GM23338 (cell line): ENCODE results near the gene BBX. TPM values are rescaled to one million over a fixed set of nuclear protein-coding genes. Genes with fewer than 3 reads are reported as not detected.

Experiments
- ATAC-seq: fragments of 200-7000 bp; cut with Tn5 transposase; 3 replicates; pipeline ENCODE4 v1.9.1; 2020
- DNase-seq: peaks from one replicate; pipeline ENCODE4 v3.0.0-alpha.2; 2015; ENCODE audit warnings: low spot score
- H2AFZ ChIP-seq: fragments of 200-600 bp; sonication (generic); 2 replicates; pipeline ENCODE4 v1.8.0; 2016; ENCODE audit warnings: antibody characterized with exemption, mild to moderate bottlenecking, moderate library complexity
- H3F3A ChIP-seq: fragments of 200-600 bp; sonication (generic); replicated peaks from 2 replicates; pipeline ENCODE4 v1.8.0; 2017; ENCODE audit warnings: antibody characterized with exemption, mixed run types, low read depth
- H3K27ac ChIP-seq: fragments of 200-600 bp; sonication (generic); 2 replicates; pipeline ENCODE4 v1.6.1; 2016; ENCODE audit warnings: low read depth
- H3K27me3 ChIP-seq: fragments of 200-600 bp; sonication (generic); 2 replicates; pipeline ENCODE4 v1.8.0; 2016; ENCODE audit warnings: mild to moderate bottlenecking, mixed run types, moderate library complexity; ENCODE audit not compliant: insufficient read depth
- H3K36me3 ChIP-seq: fragments of 200-600 bp; sonication (generic); 2 replicates; pipeline ENCODE4 v1.8.0; 2016; ENCODE audit warnings: mild to moderate bottlenecking; ENCODE audit not compliant: insufficient read depth
- H3K4me1 ChIP-seq: fragments of 200-600 bp; sonication (generic); 2 replicates; pipeline ENCODE4 v1.8.0; 2016; ENCODE audit warnings: mild to moderate bottlenecking, moderate library complexity; ENCODE audit not compliant: insufficient read depth
- H3K4me2 ChIP-seq: fragments of 200-600 bp; sonication (generic); 2 replicates; pipeline ENCODE4 v1.7.1; 2017; ENCODE audit warnings: mixed run types
- H3K4me3 ChIP-seq: fragments of 200-600 bp; sonication (generic); 2 replicates; pipeline ENCODE4 v1.6.1; 2016; ENCODE audit warnings: mixed run types
- H3K79me2 ChIP-seq: fragments of 200-600 bp; sonication (generic); replicated peaks from 2 replicates; pipeline ENCODE4 v1.8.0; 2017; ENCODE audit warnings: mild to moderate bottlenecking; ENCODE audit not compliant: insufficient read depth
- H3K9me2 ChIP-seq: fragments of 200-600 bp; sonication (generic); 2 replicates; pipeline ENCODE4 v1.8.0; 2017; ENCODE audit not compliant: insufficient read depth
- H4K20me1 ChIP-seq: fragments of 200-600 bp; sonication (generic); replicated peaks from 2 replicates; pipeline ENCODE4 v1.8.0; 2017; ENCODE audit warnings: mild to moderate bottlenecking; ENCODE audit not compliant: insufficient read depth
- H3K27ac Mint-ChIP-seq: 2 replicates; pipeline ENCODE4 v1.8.0; 2020; ENCODE audit warnings: inconsistent platforms, mild to moderate bottlenecking, moderate library complexity, mixed read lengths
- H3K27me3 Mint-ChIP-seq: 3 replicates; pipeline ENCODE4 v1.8.0; 2022; ENCODE audit warnings: low read depth, mild to moderate bottlenecking, moderate library complexity, mixed read lengths, inconsistent platforms; ENCODE audit not compliant: insufficient read depth, poor library complexity
- H3K36me3 Mint-ChIP-seq: 3 replicates; pipeline ENCODE4 v1.8.0; 2021; ENCODE audit warnings: low read depth, mild to moderate bottlenecking, inconsistent platforms, moderate library complexity, mixed read lengths
- H3K4me1 Mint-ChIP-seq: 3 replicates; pipeline ENCODE4 v1.8.0; 2020; ENCODE audit warnings: mild to moderate bottlenecking, inconsistent platforms, mixed read lengths
- H3K4me3 Mint-ChIP-seq: 3 replicates; pipeline ENCODE4 v1.8.0; 2021; ENCODE audit warnings: moderate library complexity, mild to moderate bottlenecking, inconsistent platforms, mixed read lengths
- H3K9me3 Mint-ChIP-seq: 3 replicates; pipeline ENCODE4 v1.8.0; 2020; ENCODE audit warnings: moderate library complexity, mild to moderate bottlenecking, inconsistent platforms, mixed read lengths
- CREB1 ChIP-seq: fragments of 250-450 bp; sonication (Bioruptor Pico); IDR thresholded peaks from 2 replicates; pipeline ENCODE4 v1.5.0; 2020; ENCODE audit warnings: low read depth, mild to moderate bottlenecking, moderate library complexity
- CTCF ChIP-seq, 2 experiments: fragments of 200-600 bp in 1 of 2; sonication (generic) in 1 of 2; conservative IDR thresholded peaks; 2 replicates each; pipeline versions ENCODE4 v1.5.1 to v1.6.1; 2016 to 2017; ENCODE audit warnings: antibody characterized with exemption in 2 of 2, low read depth in 2 of 2, mild to moderate bottlenecking in 2 of 2, moderate library complexity in 1 of 2
- EZH2 ChIP-seq: fragments of 200-600 bp; sonication (generic); IDR thresholded peaks from one replicate; pipeline ENCODE4 v1.8.0; 2017; ENCODE audit warnings: antibody characterized with exemption, mild to moderate bottlenecking, low read depth; ENCODE audit not compliant: unreplicated experiment
- EZH2phosphoT487 ChIP-seq: fragments of 200-600 bp; sonication (generic); IDR thresholded peaks from one replicate; pipeline ENCODE4 v1.8.1; 2018; ENCODE audit warnings: antibody characterized with exemption; ENCODE audit not compliant: unreplicated experiment
- NANOG ChIP-seq: IDR thresholded peaks from 2 replicates; pipeline ENCODE4 v1.6.1; 2016; ENCODE audit warnings: antibody characterized with exemption, borderline replicate concordance
- STAT1 ChIP-seq: IDR thresholded peaks from one replicate; pipeline ENCODE4 v1.6.1; 2016; ENCODE audit warnings: antibody characterized with exemption; ENCODE audit not compliant: unreplicated experiment
- ZNF114 ChIP-seq: fragments of 250-450 bp; sonication (Bioruptor Pico); IDR thresholded peaks from 2 replicates; pipeline ENCODE4 v1.5.0; 2020; ENCODE audit warnings: mild to moderate bottlenecking, moderate library complexity
- polyA plus RNA-seq: library from polyadenylated mRNA; unstranded; fragments of >200 nt; fragmentation: Nextera tagmentation; extraction: Ambion mirVana; gene quantifications from 2 replicates; pipeline ENCODE4 v1.2.1, GENCODE V29; 2016
- total RNA-seq: library from RNA; depleted of rRNA; stranded (reverse); fragments of >200 nt; shearing (Covaris generic); gene quantifications from 2 replicates; pipeline ENCODE4 v1.2.3, GENCODE V29; 2014
- TF ChIP-seq, protein P1 (sequence below): IDR thresholded peaks from one replicate; pipeline ENCODE4 v1.6.1; 2018; ENCODE audit warnings: antibody characterized with exemption; ENCODE audit not compliant: unreplicated experiment

Gene BBX
- total and polyA plus RNA-seq, 2 experiments from 2014 or later, result 35.2 to 44.1 TPM

DNA sequence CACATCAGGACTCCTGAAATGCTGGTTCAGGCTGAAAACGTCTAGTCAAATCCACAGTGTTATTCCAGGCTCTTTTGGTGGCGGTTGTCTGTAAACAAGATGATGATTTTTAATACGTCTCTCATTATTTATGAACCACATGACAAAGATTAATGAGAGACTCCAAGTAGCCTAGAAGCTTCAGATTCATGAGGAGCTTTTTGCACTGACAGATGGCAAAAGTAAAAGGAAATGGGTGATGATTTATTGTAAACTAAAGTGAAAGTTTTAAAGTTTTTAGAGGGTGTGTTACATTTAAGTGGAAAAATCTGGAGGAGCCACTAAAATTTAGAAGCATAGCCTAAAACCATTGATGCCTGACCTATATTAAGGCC lies 77.0 kb downstream of the BBX start (continued):
- TF ChIP-seq CTCF (conservative IDR thresholded peaks at IDR 0.05; ENCODE audit: low read depth in 2 of 2), result no peak
- TF ChIP-seq EZH2, result no peak
- TF ChIP-seq EZH2phosphoT487, result no peak
- TF ChIP-seq, protein P1, sequence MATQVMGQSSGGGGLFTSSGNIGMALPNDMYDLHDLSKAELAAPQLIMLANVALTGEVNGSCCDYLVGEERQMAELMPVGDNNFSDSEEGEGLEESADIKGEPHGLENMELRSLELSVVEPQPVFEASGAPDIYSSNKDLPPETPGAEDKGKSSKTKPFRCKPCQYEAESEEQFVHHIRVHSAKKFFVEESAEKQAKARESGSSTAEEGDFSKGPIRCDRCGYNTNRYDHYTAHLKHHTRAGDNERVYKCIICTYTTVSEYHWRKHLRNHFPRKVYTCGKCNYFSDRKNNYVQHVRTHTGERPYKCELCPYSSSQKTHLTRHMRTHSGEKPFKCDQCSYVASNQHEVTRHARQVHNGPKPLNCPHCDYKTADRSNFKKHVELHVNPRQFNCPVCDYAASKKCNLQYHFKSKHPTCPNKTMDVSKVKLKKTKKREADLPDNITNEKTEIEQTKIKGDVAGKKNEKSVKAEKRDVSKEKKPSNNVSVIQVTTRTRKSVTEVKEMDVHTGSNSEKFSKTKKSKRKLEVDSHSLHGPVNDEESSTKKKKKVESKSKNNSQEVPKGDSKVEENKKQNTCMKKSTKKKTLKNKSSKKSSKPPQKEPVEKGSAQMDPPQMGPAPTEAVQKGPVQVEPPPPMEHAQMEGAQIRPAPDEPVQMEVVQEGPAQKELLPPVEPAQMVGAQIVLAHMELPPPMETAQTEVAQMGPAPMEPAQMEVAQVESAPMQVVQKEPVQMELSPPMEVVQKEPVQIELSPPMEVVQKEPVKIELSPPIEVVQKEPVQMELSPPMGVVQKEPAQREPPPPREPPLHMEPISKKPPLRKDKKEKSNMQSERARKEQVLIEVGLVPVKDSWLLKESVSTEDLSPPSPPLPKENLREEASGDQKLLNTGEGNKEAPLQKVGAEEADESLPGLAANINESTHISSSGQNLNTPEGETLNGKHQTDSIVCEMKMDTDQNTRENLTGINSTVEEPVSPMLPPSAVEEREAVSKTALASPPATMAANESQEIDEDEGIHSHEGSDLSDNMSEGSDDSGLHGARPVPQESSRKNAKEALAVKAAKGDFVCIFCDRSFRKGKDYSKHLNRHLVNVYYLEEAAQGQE, result no peak
- no peak for TF ChIP-seq NANOG

DNA sequence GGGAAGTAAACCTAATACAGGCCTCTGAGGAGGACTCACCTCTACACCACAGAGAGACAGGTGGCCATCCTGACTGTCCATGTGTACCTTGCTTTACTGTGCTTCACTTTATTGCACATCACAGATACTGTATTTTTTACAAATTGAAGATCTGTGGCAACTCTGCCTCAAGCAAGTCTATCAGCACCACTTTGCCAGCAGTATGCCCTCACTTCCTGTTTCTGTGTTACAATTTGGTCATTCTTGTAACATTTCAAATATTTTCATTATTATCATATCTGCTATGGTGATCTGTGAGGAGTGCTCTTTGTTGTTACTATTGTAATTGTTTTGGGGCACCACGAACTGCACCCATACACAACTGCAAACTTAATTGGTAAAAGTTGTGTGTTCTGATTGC lies 78.0 kb downstream of the BBX start:
- Mint-ChIP-seq H3K36me3 (peaks cover 10% of the 10 kb centered on the region), H3K27me3 (no peaks in the 10 kb centered on the region), H3K27ac (no peak overlapping the region), H3K4me1 (peaks cover 55% of the 10 kb centered on the region), H3K4me3 (no peak overlapping the region), H3K9me3 (peaks cover 6% of the 10 kb centered on the region; the same call in 2 of the 3 replicates)
- no peak overlapping the region for H3K4me3 ChIP-seq
- no peaks in the 10 kb centered on the region for H3K9me2 ChIP-seq
- TF ChIP-seq STAT1 (no peak), ZNF114 (CRISPR knock-in tag) (no peak), NANOG (no peak), CREB1 (CRISPR knock-in tag) (no peak), CTCF (conservative IDR thresholded peaks at IDR 0.05; ENCODE audit: low read depth in 2 of 2) (no peak)
- TF ChIP-seq, protein P1, result no peak
- no peaks in the 10 kb centered on the region for H3K27me3 ChIP-seq
- no peak overlapping the region for H3K4me2 ChIP-seq
- no peaks in the 10 kb centered on the region for H3K36me3 ChIP-seq
- peaks cover 57% of the 10 kb centered on the region for H3K4me1 ChIP-seq
- H3K27ac ChIP-seq, result no peak overlapping the region
- H3K79me2 ChIP-seq, result peaks cover 31% of the 10 kb centered on the region
- no peaks in the 10 kb centered on the region for H4K20me1 ChIP-seq
- no peak overlapping the region for H2AFZ ChIP-seq
- H3F3A ChIP-seq, result no peaks in the 10 kb centered on the region
- no peak for ATAC-seq
- DNase-seq, result no peak
